GM18499 (cell line): ENCODE measurements around the gene GPR39.

ENCODE experiments used
- ATAC-seq: cut with Tn5 transposase; IDR thresholded peaks from one replicate; pipeline ENCODE4 v1.9.1; 2021; ENCODE audit warnings: moderate number of reproducible peaks; ENCODE audit not compliant: insufficient read depth, unreplicated experiment

Gene GPR39

GRCh38 chr2:132589111-132589830, 172.7 kb downstream of the GPR39 start:
- ATAC-seq = no peak

GRCh38 chr2:132589966-132590365, 173.4 kb downstream of the GPR39 start:
- no peak for ATAC-seq

GRCh38 chr2:132593171-132593570, 176.6 kb downstream of the GPR39 start:
- ATAC-seq = no peak

- no peak for ATAC-seq
Observed at GRCh38 chr2:132595186-132595585, 178.6 kb downstream of the GPR39 start.

GRCh38 chr2:132595693-132596092, 179.1 kb downstream of the GPR39 start:
- ATAC-seq = no peak

GRCh38 chr2:132597166-132597565, 180.6 kb downstream of the GPR39 start:
- no peak for ATAC-seq

GRCh38 chr2:132597831-132598230, 181.2 kb downstream of the GPR39 start:
- ATAC-seq = no peak

GRCh38 chr2:132598536-132598935, 181.9 kb downstream of the GPR39 start:
- ATAC-seq = no peak

- no peak for ATAC-seq
Observed at GRCh38 chr2:132599556-132599955, 183.0 kb downstream of the GPR39 start.

- ATAC-seq = no peak
Observed at GRCh38 chr2:132604561-132604960, 188.0 kb downstream of the GPR39 start.

GRCh38 chr2:132605236-132606180, 188.9 kb downstream of the GPR39 start:
- no peak for ATAC-seq

- no peak for ATAC-seq
Observed at GRCh38 chr2:132606649-132607048, 190.0 kb downstream of the GPR39 start.

GRCh38 chr2:132607426-132608090, 191.0 kb downstream of the GPR39 start:
- ATAC-seq = no peak

- ATAC-seq = no peak
Observed at GRCh38 chr2:132608311-132608710, 191.7 kb downstream of the GPR39 start.

GRCh38 chr2:132609101-132609890, 192.7 kb downstream of the GPR39 start:
- ATAC-seq = no peak

GRCh38 chr2:132611719-132612118, 195.1 kb downstream of the GPR39 start:
- ATAC-seq = no peak

GRCh38 chr2:132615329-132616085, 198.9 kb downstream of the GPR39 start:
- ATAC-seq = no peak

GRCh38 chr2:132617989-132618388, 201.4 kb downstream of the GPR39 start:
- ATAC-seq = no peak

- ATAC-seq = no peak
Observed at GRCh38 chr2:132618734-132619133, 202.1 kb downstream of the GPR39 start.
